C1 segment of cervical spinal cord (tissue), 14 donors: ENCODE data around the gene ALDH2.
A peak's percentile ranks its signal among the peaks of the same experiment; 100 is the strongest.
"Not testable (repeated sequence)": the region's sequence is repeated elsewhere in the genome, so short reads cannot be mapped to it uniquely, and the experiment has no call there.

Experiments used
- DNase-seq, 14 donors: peaks; one replicate each; lab custom pipeline; 2025; lab: John Stamatoyannopoulos, UW

The ALDH2 gene

DNA sequence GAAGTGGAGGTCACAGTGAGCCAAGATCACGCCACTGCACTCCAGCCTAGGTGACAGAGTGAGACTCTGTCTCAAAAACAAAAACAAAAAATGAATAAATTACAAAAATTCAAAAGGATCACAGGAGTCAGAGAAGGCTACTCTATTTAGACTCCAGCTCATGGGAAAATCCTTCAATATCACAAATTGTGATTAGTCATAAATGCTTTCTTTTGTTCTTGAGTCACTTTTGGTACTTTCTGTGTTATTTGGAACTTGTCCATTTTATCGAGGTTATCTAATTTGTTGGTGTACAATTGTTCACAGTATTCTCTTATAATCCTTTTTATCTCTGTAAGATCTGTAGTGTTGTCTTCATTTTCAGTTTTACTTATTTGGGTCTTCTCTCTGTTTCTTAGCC is 18.9 kb downstream of the ALDH2 start:
- DNase-seq, result no peak

- peak in 3 of 14 donors; percentile 10 to 35 (median 12) for DNase-seq
Measured at GRCh38 chr12:111788178-111788654, 21.5 kb downstream of the ALDH2 start.

DNA sequence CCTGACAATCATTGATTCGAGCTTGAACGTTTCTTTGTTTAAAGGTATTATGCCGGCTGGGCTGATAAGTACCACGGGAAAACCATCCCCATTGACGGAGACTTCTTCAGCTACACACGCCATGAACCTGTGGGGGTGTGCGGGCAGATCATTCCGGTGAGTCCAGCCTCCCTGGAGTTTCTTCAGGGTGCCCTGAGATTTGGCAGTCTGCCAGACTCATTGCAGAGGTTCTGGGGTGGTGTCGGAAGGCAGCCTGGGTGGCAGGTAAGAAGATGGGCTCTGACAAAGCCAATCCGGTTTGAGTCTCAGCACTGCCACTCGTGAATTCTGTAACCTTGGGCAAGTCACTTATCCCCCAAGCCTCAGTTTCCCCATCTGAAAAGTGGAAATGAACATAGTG is 23.0 kb downstream of the ALDH2 start:
- no peak for DNase-seq

DNA sequence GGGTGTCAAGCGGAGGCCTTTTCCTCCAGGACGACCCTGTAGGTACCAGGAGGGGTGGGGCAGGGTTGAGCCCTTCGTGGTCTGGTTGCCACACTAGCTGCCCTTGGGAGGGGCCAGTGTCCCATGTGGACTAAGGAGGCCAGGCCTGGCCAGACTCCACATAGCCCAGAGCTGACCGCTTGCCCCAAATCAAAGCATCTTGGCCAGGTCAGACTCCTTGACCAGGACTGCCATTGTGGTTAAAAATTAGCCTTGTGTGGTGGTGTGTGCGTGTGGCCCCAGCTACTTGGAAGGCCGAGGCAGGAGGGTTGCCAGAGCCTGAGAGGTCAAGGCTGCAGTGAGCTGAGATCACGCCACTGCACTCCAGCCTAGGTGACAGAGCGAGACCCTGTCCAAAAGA is 24.8 kb downstream of the ALDH2 start:
- no peak for DNase-seq

DNA sequence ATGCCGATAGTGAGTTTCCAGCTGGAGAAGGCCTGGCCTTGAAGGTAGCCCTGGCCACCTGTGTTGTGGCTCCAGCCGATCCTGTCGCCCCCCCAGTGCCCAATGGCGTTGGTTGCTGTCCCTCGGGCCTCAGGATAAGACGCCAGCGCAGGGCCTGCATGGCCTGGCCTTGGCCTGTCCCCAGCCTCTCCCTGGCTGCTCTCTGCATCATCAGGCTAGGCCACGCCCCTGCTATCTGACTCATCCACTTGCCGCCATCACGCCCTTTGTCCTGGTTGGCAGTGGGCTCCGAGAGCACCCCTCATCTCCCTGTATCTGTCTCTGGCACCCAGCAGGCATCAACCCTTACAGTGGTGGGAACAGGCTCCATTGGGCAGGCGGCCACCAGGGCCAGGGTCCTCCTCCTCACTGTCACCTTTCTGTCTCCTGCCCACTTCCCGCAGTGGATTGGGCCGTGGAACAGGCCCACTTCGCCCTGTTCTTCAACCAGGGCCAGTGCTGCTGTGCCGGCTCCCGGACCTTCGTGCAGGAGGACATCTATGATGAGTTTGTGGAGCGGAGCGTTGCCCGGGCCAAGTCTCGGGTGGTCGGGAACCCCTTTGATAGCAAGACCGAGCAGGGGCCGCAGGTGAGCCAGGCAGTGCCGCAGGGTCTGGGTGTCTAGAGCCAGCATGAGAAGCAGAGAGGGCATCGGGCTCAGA is 25.6 kb downstream of the ALDH2 start:
- peak in 1 of 14 donors; percentile 31 for DNase-seq

GRCh38 chr12:111792856-111793235 is 26.1 kb downstream of the ALDH2 start:
- no peak for DNase-seq

GRCh38 chr12:111798182-111798581 is 31.4 kb downstream of the ALDH2 start:
- no peak for DNase-seq

DNA sequence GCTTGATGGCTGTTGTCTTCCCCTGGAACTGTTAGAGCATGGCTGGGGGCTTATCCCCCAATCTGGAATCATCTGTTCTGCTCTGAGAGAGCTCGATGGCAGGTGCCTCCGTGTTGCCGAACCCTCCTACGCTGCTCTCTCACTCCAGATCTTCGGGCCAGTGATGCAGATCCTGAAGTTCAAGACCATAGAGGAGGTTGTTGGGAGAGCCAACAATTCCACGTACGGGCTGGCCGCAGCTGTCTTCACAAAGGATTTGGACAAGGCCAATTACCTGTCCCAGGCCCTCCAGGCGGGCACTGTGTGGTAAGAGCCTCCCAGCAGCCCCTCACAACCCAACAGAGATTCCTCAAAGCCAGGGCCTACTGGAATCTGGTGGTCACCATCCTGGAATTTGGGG is 33.0 kb downstream of the ALDH2 start:
- no peak for DNase-seq

GRCh38 chr12:111803038-111803626 is 36.4 kb downstream of the ALDH2 start:
- no peak for DNase-seq

- no peak for DNase-seq
Measured at GRCh38 chr12:111803851-111804250, 37.1 kb downstream of the ALDH2 start.

DNA sequence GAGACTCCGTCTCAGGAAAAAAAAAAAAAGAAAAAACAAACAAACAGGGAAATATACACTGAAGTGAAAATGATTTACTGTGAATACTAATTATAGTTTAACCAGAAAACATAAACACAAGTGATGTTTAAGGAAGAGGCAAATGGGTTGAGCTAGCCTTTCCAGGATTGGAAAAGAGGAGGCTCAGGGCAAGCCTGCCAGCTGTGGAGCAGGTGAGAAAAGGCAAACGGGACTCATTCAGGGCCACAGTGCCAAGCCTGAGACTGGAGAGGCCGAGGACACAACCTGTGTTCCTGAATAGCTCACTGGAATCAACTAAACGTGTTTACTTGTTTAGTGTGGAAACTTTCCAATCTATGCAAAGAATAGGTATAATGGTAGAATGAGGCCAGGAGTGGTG is 39.6 kb downstream of the ALDH2 start:
- no peak for DNase-seq

GRCh38 chr12:111807232-111807631 is 40.5 kb downstream of the ALDH2 start:
- DNase-seq, result no peak

GRCh38 chr12:111812881-111813741 is 46.4 kb downstream of the ALDH2 start:
- DNase-seq, result peak in 11 of 14 donors; percentile 18 to 56 (median 39)

DNA sequence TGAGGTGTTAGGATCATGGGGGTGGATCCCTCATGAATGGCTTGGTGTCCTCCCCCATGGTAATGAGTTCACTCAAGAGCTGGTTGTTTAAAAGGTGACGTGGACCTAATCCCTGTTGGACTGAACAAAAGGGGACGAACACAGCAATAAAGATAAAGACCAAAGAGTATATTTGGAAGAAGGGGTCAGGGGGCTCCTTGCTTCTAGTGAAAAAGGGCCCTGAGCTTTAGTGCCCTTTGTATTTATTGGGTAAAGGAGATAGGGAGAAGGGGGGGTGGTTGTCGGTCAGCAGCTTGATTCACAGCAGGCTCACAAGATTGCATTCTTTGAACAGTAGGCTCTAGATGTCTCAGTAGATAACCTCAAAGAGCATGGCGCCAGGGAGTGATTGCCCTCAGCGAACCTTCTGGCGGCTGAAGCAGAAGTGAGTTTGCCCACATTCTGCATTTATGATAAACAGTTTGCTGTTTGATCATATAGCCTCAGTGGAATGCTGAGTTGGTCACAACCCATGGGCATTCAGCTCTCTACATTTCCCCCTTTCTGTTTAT is 49.4 kb downstream of the ALDH2 start:
- DNase-seq, result no peak

- DNase-seq, result not testable (repeated sequence)
Measured at GRCh38 chr12:111816898-111817297, 50.2 kb downstream of the ALDH2 start.

- DNase-seq, result no peak
Measured at GRCh38 chr12:111818340-111818739, 51.6 kb downstream of the ALDH2 start.

DNA sequence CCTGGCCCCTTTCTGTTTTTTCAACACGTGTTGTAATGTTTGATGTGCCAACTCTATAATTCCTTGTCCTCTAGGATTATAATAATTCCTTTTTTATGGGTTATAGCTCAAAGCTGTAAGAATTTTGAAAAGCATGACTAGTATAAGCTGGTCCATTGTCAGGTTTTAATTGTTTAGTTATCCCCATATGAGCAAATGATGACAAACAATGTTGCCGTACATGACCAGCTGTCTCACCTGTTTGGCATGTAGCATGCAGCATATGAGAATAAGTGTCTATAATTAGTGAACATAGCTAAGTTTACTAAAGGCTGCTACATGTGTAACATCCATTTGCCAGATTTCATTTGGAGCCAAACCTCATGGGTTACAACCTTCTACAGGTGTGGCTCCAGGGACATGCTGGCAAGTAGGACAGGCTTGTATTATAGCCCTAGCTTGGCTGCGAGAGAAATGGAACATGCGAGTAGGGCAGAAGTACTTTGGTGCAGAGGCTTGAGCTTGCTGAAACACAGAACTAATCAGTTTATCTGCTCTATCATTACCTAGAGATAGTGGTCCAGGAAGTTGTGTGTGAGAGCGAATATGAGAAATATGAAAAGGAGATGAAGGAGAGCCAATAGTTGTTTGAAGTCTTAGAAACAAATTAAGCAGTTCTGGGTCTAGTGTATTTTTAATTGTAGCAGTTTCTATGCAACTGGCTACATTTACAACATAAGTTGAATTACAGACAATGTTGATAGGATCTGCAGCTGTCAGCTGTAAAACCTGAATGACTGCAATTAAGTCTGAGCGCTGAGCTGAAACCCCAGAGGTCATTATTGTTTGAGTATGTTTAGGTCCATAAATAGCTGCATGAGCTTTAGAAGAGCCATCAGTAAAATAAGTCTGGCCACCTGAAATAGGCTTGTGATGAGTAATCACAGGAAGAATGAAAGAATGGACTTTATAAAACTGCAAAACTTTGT is 52.7 kb downstream of the ALDH2 start:
- no peak for DNase-seq

DNA sequence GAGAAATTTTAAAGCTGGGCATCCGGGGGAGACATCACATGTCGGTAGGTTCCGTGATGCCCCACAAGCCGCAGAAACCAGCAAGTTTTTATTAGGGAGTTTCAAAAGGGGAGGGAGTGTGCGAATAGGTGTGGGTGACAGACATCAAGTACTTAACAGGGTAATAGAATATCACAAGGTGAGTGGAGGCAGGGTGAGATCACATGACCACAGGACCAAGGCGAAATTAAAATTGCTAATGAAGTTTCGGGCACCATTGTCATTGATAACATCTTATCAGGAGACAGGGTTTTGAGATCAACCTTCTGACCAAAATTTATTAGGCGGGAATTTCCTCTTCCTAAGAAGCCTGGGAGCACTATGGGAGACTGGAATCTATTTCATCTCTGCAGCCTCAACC is 54.1 kb downstream of the ALDH2 start:
- DNase-seq, result not testable (repeated sequence)

DNA sequence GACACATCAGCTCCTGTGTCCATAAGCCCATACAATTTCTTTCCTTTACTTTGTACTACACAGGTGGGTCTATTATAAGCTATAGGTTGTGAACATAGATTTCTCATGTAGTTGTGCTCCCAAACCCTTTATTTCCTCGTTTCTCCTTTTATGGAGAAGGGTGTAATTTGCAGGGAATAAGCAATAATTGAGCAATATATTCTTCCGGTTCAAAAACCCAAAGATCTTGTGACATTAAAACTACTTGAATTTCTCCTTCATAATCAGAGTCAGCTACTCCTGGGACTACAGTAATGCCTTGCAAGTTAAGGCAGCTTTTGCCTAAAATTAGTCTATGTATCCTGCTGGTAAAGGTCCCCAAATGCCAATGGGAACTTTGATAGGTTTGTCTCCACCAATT is 56.2 kb downstream of the ALDH2 start:
- DNase-seq, result no peak

GRCh38 chr12:111823891-111824290 is 57.2 kb downstream of the ALDH2 start:
- DNase-seq, result no peak

DNA sequence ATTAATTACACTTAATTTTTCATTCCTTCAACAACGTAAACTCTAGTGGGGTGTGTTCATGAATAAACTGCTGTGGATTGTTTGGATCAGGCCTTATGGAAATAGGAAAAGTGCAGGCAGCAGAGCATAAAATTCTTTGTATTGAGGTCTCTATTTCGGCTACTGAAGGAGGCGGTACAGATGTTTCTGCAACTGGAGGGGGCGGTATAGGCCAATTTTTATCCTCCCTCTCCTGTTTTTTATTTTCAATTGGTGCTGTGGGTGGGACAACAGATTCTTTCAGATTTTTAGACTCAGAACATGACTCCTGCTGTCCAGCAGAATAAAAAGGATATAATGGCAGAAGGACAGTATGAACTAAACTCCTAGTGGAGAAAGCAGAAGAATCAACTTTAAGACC is 57.6 kb downstream of the ALDH2 start:
- DNase-seq, result not testable (repeated sequence)
